ENCODE data around the gene TUBA4A.

Gene TUBA4A

GRCh38 chr2:219244789-219245147 is 8.9 kb downstream of the TUBA4A start:
- H3K36me3 ChIP-seq (ENCODE audit: control insufficient read depth in 2 of 2, insufficient read depth in 1 of 2, low read length in 2 of 2), result peaks cover 0 to 34% of the 10 kb centered on the region in 2 experiments; a peak in 1 of 3 replicates
- CTCF ChIA-PET, result interaction anchor here (0.8 to 3.2 kb wide), 10 partner anchors 15 to 262 kb away, joined by 3 to 35 read pairs (median 4); partner anchors contain the start of genes ANKZF1, CNPPD1 and DNAJB2
- no peaks in the 10 kb centered on the region for H3K9me3 ChIP-seq (ENCODE audit: control insufficient read depth, insufficient read depth, low read depth, low read length)
- no peak overlapping the region; the same call in 1 of the 2 replicates for H3K27ac ChIP-seq (ENCODE audit: extremely low read depth, low read depth, low read length)
- TF ChIP-seq ZNF664 (tag by site-specific recombination; IDR thresholded peaks at IDR 0.05) (peak; percentile 76; the same call in 1 of the 2 replicates), ZNF501 (tag by site-specific recombination; IDR thresholded peaks at IDR 0.05) (no peak), KLF17 (tag by site-specific recombination; IDR thresholded peaks at IDR 0.05) (no peak), ZNF76 (tag by site-specific recombination; IDR thresholded peaks at IDR 0.05; ENCODE audit: borderline replicate concordance, low read depth) (no peak), ZNF513 (tag by site-specific recombination; IDR thresholded peaks at IDR 0.05) (no peak), ZSCAN4 (tag by site-specific recombination; IDR thresholded peaks at IDR 0.05) (no peak), ZNF768 (tag by site-specific recombination; IDR thresholded peaks at IDR 0.05) (peak; percentile 45; the same call in 1 of the 2 replicates)
- H3K4me1 ChIP-seq (ENCODE audit: control insufficient read depth, insufficient read depth, low read length), result peaks cover 10% of the 10 kb centered on the region
- POLR2A ChIA-PET, result interaction anchor here (0.6 to 2.3 kb wide), 17 partner anchors 10 to 335 kb away, joined by 3 to 17 read pairs (median 4); partner anchors contain the start of genes ABCB6, ANKZF1, ATG9A and CNPPD1
- H3K4me3 ChIP-seq (ENCODE audit: low read depth, low read length), result peak overlapping the region; percentile 94

GRCh38 chr2:219243291-219243761 is 10.4 kb downstream of the TUBA4A start:
- Histone ChIP-seq H3K4me3 (ENCODE audit: low read depth, low read length) (no peak overlapping the region), H3K9me3 (ENCODE audit: control insufficient read depth, insufficient read depth, low read depth, low read length) (no peaks in the 10 kb centered on the region), H3K27ac (ENCODE audit: extremely low read depth, low read depth, low read length) (no peak overlapping the region), H3K4me1 (ENCODE audit: control insufficient read depth, insufficient read depth, low read length) (peaks cover 5% of the 10 kb centered on the region; the same call in 1 of the 2 replicates), H3K36me3 (ENCODE audit: control insufficient read depth in 2 of 2, insufficient read depth in 1 of 2, low read length in 2 of 2) (peaks cover 0 to 38% of the 10 kb centered on the region in 2 experiments; a peak in 1 of 3 replicates)
- ChIA-PET POLR2A (interaction anchor here (0.6 kb wide), 1 partner anchor 242 kb away, joined by 3 read pairs; no protein-coding TSS in a partner anchor), CTCF (interaction anchor here (2.0 kb wide), 1 partner anchor 52 kb away, joined by 8 read pairs; no protein-coding TSS in a partner anchor)
- no peak for TF ChIP-seq ZXDB (tag by site-specific recombination; IDR thresholded peaks at IDR 0.05)
- no peak for TF ChIP-seq ZNF155 (tag by site-specific recombination; IDR thresholded peaks at IDR 0.05)
- TF ChIP-seq ZBTB49 (tag by site-specific recombination; IDR thresholded peaks at IDR 0.05; ENCODE audit: low read depth), result no peak
- no peak for TF ChIP-seq ZNF138 (tag by site-specific recombination; IDR thresholded peaks at IDR 0.05; ENCODE audit: borderline replicate concordance)
- no peak for TF ChIP-seq ZNF423 (tag by site-specific recombination; IDR thresholded peaks at IDR 0.05)
- TF ChIP-seq ZNF473 (tag by site-specific recombination; IDR thresholded peaks at IDR 0.05), result no peak
- no peak for TF ChIP-seq ZSCAN30 (tag by site-specific recombination; IDR thresholded peaks at IDR 0.05)
- no peak for TF ChIP-seq ZNF514 (tag by site-specific recombination; IDR thresholded peaks at IDR 0.05)
- TF ChIP-seq ZNF335 (tag by site-specific recombination; conservative IDR thresholded peaks at IDR 0.05), result no peak
- no peak for TF ChIP-seq ZFP41 (tag by site-specific recombination; IDR thresholded peaks at IDR 0.05; ENCODE audit: borderline replicate concordance)
- TF ChIP-seq PRDM10 (tag by site-specific recombination; IDR thresholded peaks at IDR 0.05), result no peak
- no peak for TF ChIP-seq ZNF26 (tag by site-specific recombination; IDR thresholded peaks at IDR 0.05)
- TF ChIP-seq GLIS2 (tag by site-specific recombination; IDR thresholded peaks at IDR 0.05), result no peak
- TF ChIP-seq ZNF112 (tag by site-specific recombination; IDR thresholded peaks at IDR 0.05), result no peak
- no peak for TF ChIP-seq KLF17 (tag by site-specific recombination; IDR thresholded peaks at IDR 0.05)
